ENCODE results near the gene CAD. TPM values are rescaled to one million over a fixed set of nuclear protein-coding genes. Genes with fewer than 3 reads are reported as not detected.

CAD gene
- total RNA-seq, 2 donors from 2014 or later = 11.1 to 49.1 TPM

- H3K9me3 ChIP-seq = no peaks in the 10 kb centered on the region
- no peak for DNase-seq
- no peak for TF ChIP-seq CTCF (IDR thresholded peaks at IDR 0.05)
- no peak overlapping the region for H3K4me3 ChIP-seq
- no peaks in the 10 kb centered on the region for H3K36me3 ChIP-seq
- peaks cover 12% of the 10 kb centered on the region for H3K27me3 ChIP-seq
- no peak overlapping the region for H3K9ac ChIP-seq (ENCODE audit: low read depth in 2 of 2, low read length in 2 of 2)
- H3K4me1 ChIP-seq = no peaks in the 10 kb centered on the region
- intact Hi-C loops (cut with DNase I) = no loop called here
- H3K27ac ChIP-seq = no peak overlapping the region
These were observed 39.8 kb downstream of the CAD start for GRCh38 chr2:27256855-27257454.

GRCh38 chr2:27258051-27258450 is 40.9 kb downstream of the CAD start:
- no peak overlapping the region for H3K9ac ChIP-seq (ENCODE audit: low read depth in 2 of 2, low read length in 2 of 2)
- TF ChIP-seq CTCF (IDR thresholded peaks at IDR 0.05) = no peak
- peaks cover 4% of the 10 kb centered on the region for H3K4me1 ChIP-seq
- no peak for DNase-seq
- H3K27me3 ChIP-seq = peaks cover 23% of the 10 kb centered on the region
- no peak overlapping the region for H3K4me3 ChIP-seq
- H3K27ac ChIP-seq = no peak overlapping the region
- no peaks in the 10 kb centered on the region for H3K36me3 ChIP-seq
- no peaks in the 10 kb centered on the region for H3K9me3 ChIP-seq
- intact Hi-C loops (cut with DNase I) = no loop called here

GRCh38 chr2:27261241-27261925 is 44.2 kb downstream of the CAD start:
- Histone ChIP-seq H3K9ac (ENCODE audit: low read depth in 2 of 2, low read length in 2 of 2) (no peak overlapping the region), H3K27ac (no peak overlapping the region), H3K9me3 (no peaks in the 10 kb centered on the region), H3K4me1 (peaks cover 7% of the 10 kb centered on the region), H3K4me3 (no peak overlapping the region), H3K27me3 (peaks cover 52% of the 10 kb centered on the region), H3K36me3 (no peaks in the 10 kb centered on the region)
- TF ChIP-seq CTCF (IDR thresholded peaks at IDR 0.05) = no peak
- intact Hi-C loops (cut with DNase I) = no loop called here
- DNase-seq = no peak

GRCh38 chr2:27261926-27262298 is 44.7 kb downstream of the CAD start:
- peaks cover 52% of the 10 kb centered on the region for H3K27me3 ChIP-seq

More at GRCh38 chr2:27261926-27262298, 44.7 kb downstream of the CAD start:
- no peak for TF ChIP-seq CTCF (IDR thresholded peaks at IDR 0.05)
- intact Hi-C loops (cut with DNase I) = no loop called here
- peak overlapping the region; percentile 50 for H3K4me3 ChIP-seq
- no peaks in the 10 kb centered on the region for H3K9me3 ChIP-seq
- peaks cover 7% of the 10 kb centered on the region for H3K4me1 ChIP-seq
- H3K9ac ChIP-seq (ENCODE audit: low read depth in 2 of 2, low read length in 2 of 2) = no peak overlapping the region
- no peaks in the 10 kb centered on the region for H3K36me3 ChIP-seq
- H3K27ac ChIP-seq = no peak overlapping the region
- DNase-seq = no peak

Data from colonic mucosa (tissue), 4 donors.